Activated naive CD4-positive, alpha-beta T cell treated with anti-CD3 and anti-CD28 coated beads, Interleukin-2, amount 50 U/mL, for 16 hours (primary cell): ENCODE data around the gene PPP1R7.

ENCODE experiments used
- DNase-seq: peaks from one replicate; pipeline ENCODE4 v3.0.0-alpha.2; 2020

PPP1R7 gene

DNA sequence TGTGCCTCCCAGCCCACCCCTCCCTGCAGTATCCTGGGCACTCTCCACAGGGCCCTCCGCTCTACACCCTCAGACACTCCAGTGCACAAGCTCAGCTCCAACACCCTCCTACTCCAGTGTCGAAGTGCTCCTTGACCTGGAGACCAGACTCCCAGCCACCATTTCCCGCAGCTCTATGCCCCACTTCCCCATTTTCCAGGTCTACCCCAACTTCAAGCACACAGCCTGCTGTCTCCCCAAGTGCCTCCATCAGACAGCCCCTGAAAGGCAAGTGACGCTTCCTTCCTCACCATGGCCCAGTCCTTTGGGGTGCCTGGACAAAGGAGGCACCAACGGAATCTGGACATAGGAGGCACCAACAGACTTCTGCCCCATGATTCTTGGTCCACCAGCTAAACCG is 8.2 kb upstream of the PPP1R7 start:
- no peak for DNase-seq

DNA sequence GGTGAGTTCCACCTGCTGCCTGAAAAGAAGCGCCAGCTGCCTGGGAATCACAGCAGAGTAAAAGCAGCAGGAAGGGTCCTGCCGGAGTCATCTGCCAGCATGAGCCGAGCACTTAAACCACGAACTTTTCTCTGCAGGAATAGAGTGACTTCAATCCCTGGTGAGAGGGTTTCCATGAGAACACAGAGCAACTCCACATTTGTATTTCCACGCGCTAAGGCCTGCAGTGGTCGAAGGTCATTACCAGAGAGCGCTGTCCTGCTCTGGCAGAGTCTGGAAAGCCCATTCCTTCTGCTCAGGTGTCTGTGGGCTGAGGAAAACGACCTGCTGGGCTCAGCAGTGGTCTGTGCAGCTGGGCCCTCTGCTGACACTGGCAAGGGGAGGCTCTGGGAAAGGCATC is 7.7 kb upstream of the PPP1R7 start:
- no peak for DNase-seq

DNA sequence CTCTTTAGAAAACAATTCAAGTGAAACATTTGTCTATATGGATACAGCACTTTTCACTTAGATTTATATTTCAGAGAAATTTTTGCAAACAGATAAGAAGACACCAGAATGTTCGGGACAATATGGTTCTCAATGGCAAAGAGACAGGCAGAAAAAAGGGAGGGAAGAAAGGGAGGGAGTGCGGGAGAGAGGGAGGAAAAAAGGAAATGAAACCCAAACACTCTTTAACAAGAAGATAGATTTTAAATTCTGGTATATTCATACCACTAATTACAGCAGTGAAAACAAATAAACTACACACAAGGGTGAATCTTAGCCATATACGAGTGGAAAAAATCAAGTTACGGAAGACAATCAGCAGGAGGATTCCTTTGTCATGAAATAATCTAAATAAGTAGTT is 4.0 kb upstream of the PPP1R7 start:
- no peak for DNase-seq

DNA sequence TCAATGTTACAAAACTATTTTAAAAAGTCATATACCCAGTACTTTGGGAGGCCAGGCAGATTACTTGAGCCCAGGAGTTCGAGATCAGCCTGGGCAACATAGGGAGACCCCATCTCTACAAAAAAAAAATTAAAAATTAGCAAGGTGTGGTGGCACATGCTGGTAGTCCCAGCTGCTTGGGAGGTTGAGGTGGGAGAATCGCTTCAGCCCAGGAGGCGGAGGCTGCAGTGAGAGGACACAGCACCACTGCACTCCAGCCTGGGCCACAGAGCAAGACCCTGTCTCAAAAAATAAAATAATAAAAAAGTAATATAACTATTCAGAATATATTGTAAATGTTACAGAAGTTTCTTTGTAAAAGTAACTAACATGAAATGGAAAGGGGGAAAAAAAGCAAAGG is 2.9 kb upstream of the PPP1R7 start:
- DNase-seq: no peak

DNA sequence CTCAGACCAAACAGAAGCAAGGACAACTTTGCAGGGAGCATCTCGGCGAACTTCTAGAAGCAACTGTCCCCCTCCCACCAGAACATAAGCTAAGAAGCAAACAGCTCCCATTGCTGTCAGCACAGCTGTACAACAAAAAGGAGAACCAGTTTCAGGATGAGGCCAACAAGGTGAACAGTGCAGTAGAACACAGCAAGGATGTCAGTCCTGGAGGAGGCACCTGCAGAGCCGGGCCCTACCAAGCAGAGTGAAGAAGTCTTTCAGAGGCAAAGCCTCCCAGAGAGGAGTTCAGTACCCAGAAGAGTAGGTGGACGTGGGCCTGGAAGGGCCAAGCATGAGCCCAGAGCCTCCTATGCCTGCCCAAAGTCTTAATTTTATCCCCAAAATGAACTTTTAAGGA is 2.0 kb upstream of the PPP1R7 start:
- no peak for DNase-seq

DNA sequence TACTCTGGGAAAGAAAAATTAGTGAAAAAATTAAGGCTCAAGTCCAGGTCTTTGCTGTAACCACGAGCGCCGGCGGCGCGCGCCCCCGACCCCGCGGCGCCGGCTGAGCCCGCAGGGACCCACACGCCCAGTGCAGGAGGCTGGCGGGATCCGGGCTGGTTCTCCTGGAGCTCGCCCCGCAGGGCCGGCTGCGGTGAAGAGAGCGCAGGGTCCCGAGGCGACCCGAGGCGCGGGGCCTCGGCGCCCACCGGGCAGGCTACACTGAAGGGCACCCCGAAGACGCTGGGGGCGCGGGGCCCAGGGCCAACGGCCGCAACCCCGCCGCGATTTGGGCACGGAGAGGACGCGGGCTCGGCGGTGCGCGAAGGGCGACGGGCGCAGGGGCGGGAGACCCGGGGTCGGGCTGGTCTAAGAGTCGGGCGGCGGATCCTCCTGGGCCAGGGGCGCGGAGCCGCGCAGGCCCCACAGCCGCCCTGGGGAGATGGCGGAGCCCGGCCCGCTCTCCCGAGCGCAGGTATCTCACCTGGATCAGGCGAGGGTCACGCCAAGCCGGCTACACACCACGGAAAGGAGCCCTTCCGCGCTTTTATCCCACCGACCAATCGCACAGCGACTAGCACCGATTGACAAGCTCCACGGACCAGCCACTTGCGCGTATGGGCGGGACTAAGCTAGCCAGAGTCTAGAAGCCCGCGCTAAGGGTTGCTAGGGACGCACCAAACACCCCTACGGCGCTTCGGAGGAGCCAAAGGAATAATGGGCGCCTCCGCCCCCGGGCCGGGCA is 1.2 kb upstream of the PPP1R7 start, which contains the start of gene PASK:
Gene PASK, minus strand, starts transcription at position 582 of the 784 bp plus-strand sequence. CDS start 6,440 bp downstream, outside the sequence.
- peak; percentile 94 for DNase-seq

DNA sequence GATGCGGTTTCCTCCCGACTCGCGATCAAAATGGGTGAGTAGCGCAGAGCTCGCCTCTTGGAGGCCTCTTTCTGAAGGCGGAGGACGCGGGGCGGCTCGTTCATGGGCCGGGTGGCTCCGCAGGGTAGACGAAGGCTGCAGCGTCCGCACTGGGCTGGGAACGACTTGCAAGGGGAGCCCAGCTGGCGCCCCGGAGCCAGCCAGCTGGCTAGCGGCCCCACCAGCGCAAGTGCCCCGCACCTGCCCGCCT is 667 bp upstream of the PPP1R7 start:
- no peak for DNase-seq

DNA sequence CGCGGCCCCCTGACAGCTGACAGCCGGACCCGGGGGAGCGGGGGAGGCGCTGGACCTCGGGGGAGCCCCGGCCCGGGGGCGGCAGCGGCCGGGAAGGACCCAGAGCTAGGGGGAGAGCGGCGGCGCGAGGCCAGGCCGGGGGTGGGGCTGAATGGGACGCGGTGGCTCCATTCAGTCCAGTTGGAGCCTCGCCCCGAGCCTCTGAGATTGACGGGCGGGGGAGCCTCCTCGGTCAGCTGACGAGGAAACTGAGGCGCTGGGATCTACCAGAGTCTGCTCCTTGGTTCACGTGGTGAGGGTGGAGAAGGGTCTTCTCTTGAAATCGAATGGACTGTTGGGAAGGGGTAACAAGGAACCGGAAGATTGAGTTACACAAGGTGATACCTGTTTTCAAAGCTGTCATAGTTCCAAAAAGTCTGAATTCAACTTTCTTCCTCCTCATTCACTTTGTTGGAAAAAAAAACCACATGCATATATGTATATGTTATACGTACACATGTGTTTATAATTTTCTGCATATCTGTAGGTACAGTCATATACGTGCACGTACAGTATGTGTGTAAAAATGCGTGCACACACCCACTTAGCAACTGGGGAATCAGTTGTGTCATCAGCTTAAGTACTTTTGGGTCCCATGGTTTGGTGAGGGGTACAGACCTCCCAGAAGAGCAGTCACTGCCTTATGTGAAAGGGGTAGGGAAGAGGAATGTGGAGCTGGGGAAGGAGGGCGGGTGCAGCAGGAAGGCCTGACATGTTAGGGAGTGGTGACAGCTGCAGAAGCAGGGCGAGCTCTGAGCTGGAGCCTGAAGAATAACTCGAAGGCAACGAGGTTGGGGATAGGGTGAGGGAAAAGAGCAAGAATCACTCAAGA is 628 bp downstream of the PPP1R7 start:
- no peak for DNase-seq

DNA sequence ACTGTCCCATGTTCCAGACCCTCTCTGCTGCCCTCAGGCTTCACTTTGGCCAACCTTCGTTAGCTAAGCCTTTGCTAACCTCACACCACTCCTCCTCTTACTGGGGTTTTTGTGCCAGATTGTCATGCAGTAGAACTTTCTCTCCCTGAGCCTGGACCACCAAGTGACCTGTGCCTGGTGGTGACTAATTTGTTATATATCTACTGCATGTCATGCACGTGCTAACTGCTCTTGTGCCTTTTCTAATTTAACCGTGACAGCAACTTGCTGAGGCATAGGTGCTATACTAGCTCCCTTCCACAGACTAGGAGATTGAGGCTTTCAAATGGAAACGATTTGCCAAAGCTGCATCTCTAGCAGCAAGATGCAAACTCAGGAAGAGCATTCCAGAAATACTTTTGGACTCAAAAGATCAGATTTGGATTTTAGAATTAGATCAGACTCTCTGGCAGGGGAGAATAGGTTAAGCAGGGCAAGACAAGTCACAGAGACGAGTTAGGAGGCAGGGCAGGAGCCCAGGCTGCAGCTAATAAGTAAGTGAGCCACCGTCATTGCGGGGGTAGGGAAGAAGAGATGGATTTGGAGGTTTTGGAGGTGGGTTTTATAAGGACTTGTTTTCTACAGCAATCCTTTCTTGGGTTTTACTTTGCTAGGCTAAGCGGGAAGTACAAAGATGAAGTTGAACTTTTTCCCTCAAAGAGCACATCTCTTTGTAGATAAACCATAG is 1.8 kb downstream of the PPP1R7 start:
- no peak for DNase-seq

DNA sequence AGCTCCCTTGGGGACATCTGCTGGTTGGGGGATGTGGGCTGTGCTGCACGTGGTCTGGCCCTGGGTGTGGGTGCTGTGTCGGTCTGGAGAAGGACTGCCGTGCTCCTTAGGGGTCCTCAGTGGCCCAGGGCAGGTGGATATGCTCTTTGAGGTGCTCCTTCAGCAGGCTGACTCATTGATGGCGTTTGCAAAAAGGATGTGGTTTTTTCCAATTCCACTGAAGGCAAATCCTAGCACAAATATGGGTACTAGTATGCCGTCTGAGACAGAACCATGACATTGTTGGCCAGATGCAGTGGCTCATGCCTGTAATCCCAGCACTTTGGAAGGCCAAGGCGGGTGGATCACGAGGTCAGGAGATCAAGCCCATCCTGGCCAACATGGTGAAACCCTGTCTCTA is 3.3 kb downstream of the PPP1R7 start:
- DNase-seq: no peak

DNA sequence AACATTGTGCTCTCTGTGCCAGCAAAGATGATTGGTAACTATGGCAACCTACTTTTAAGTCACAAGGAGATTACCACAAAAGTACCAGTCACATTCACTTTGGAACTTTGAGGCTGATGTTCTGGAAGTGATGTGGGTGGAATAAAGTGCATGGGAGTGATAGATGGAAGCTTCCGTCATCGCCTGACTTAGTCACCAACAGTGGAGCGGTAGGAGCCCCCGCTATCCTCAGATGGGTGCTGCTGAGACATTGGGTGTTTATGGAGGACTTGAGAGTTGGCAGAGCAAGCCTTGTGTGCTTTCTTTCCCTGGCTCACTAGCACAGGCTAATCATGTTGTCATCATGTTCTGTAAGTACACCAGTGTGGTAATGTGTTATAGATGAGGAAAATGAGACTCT is 4.6 kb downstream of the PPP1R7 start:
- peak; percentile 20 for DNase-seq

DNA sequence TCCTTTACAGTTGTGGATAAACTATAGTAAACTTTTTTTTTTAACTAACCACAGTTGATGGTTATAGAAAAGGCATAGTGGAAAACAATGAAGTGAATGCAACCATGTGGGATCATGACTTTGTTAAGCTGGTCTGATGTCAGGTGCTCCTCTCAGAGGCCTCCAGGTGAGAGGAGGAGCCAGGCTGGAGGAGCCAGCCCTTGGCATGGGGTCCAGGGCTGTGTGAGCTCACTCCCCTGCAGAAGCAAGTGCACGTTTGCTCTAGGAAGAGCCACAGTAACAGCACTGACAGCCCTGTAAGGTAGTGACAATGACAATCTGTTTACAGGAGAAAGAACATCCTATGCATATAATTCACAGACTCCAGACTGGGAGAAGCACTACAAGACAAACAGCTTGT is 5.7 kb downstream of the PPP1R7 start:
- DNase-seq: no peak

DNA sequence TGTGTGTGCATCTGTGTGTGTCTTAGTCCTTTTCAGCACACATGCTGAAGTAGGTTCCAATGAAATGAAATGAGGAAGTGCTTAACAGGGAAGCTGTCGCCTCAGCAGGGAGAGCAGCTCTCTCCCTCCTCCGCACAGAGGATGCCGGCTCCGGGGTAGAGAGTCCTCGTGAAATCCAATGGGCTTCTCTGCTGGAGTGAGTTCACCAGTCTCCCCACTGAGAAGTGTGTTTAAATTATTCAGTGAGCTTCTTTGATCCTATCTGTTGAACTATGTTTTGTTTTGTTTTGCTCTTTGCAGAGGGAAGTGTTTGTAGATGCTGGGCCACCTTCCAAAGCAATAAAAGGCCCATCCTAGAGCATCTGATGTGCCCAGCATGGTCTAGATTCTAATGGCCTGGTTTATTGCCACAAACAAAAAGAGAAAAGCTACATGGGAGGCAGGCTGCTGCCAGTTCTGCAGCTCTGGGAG is 6.7 kb downstream of the PPP1R7 start:
- DNase-seq: no peak

DNA sequence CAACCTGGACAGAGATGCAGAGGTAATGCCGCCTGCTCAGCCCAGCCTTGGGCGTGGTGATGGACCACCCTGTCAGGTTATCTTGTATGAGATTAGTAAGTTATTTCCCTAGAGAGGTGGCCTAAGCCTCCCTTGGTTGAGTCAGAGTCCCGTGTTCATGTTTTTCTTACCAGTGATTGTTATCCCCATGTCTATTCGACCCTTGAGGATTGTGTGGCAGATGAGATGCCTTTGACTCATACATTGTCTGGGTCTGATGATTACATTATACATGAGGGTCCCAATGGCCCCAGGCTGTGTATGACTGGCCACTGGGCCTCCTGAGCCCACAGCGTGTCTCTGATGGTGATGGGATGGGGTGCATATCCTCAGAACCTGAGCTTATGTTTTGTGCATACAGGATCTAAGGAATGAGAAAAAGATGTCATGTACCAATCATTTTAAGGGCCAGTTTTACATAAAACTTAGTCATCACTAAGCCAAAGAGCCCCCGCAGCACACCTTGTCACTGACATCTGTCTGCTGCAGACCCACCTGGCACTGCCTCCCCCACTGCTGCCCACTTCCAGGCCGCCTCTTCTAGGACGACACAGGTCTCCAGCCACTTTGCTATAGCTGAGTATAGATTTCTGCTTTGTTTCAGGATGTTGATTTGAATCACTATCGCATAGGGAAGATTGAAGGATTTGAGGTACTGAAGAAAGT is 7.7 kb downstream of the PPP1R7 start:
- DNase-seq: no peak

DNA sequence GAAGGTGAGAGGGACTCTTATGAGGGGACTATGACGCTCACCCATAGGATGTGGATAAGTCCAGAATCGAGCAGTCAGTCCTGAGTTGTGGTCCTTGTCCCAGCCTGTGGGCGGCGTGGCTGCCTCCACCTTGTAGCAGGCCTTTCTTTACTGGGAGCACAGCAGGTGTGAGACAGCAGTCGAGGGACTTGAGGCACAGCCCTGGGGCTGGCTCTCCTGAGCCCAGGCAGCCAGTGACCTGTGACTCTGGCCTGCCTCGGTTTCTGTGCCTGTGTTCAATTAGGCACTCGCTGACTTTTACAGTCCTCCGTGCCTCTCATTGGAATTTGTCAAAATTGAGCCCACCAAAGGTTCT is 8.3 kb downstream of the PPP1R7 start:
- no peak for DNase-seq

DNA sequence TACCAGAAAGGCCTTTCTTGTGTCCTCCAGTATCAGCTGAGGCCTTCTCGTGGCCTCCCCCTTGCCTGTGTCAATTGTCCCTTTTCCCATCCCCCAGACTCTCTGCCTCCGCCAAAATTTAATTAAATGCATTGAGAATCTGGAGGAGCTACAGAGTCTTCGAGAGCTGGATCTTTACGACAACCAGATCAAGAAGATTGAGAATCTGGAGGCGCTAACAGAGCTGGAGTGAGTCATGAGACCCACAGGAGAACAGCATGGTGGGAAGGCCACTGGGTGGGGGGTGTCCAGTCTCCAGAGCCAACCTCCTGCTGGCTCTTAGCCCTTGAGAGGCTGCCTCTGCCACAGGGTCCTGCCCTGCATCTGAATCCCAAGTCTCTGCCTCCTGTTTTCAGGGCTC is 8.8 kb downstream of the PPP1R7 start:
- no peak for DNase-seq

DNA sequence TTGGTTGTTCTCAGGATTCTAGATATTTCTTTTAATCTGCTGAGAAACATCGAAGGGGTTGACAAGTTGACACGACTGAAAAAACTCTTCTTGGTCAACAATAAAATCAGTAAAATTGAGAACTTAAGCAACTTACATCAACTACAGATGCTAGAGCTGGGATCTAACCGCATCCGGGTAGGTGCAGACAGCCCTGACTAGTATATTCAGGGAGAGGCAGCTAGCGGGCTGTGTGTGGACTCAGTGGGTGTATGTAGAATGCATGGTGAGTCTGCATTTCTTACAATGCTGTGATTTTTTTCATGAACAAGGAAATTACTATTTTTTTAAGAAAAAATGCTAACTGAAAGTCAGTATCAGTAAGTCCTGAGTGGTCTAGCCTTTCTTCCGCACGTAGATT is 10.1 kb downstream of the PPP1R7 start:
- DNase-seq: no peak

DNA sequence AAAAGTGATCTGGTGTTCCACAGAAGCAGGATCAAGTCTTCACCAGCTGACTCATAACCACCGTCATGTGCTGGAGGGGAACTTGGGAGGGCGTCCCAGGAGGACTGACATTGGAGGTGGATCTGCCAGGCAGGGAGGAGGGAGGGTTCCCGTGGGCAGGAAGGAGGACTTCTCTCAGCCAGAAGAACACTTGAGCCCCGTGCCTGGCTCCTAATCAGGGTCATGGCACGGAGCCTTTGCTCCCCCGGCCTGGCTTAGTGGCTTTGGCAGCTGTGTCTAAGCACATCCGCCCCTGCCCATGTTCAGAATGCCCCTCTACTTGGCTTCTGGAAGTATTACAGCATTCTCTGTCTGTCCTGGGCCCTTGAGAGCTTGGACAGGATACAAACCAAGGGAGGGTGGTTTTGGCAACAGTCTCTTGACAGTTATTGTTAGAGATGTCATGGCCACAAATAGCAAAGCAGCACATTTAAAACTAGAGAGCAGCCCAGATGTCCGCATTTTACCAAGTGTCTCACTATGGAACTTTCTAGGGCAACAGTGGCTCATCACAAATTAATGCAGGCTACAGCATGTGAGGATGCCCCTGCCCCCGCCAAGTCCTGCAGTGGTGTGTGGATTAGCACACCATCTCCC is 11.5 kb downstream of the PPP1R7 start:
- no peak for DNase-seq

DNA sequence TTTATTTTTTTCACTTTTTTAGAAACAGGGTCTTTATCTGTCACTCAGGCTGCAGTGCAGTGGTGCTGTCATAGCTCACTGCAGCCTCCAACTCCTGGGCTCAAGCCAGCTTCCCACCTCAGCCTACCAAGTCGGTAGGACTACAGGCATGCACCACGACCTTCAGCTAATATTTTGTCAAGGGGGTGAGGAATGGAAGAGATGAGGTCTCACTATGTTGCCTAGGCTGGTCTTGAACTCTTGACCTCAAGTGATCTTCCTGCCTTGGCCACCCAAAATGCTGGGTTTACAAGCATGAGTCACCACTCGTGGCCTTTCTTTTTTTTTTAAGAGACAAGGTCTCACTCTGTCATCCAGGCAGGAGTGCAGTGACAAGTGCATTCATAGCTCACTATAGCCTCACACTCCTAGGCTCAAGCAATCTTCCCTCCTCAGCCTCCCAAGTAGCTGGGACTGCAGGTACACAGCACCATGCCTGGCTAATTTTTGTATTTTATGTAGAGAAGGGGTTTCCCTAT is 13.4 kb downstream of the PPP1R7 start:
- no peak for DNase-seq

DNA sequence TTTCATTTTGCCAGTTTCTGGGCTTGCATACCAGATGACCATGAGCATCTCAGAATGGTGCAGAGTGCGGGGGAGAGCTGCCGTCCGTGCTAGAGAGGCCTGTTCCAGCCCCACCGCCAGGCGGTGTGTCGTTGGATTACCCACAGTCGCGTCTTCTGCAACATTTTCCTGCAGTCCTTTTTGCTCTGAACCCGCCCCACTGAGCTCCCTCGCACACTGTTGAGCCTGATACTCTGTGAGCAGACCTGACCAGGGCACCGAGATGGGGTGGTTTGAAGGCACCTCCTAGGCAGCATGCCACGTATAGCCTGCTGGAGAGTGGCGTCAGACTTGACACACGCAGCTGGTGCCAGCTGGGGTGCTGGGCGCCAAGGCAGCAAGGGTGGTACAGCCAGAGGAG is 18.1 kb downstream of the PPP1R7 start:
- DNase-seq: no peak

DNA sequence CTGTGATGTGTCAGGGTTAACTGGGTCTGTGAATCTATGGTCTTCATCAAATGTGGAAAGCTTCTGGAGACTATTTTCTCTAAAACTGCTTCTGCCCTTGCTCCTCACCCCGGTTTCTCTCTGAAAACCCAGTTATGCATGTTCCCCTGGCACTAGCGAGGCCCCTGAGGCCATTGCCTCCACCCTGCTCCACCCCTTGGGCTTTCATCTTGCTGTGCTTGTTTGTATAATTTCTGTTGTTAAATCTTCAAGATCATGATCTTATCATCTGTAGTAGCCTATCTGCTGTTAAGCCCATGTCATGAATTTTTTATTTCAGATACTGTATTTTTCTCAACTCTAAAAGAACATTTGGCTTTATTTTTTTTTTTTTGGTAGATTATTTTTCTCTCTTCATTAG is 23.3 kb downstream of the PPP1R7 start:
- no peak for DNase-seq
